Ishikawa (cell line): ENCODE data around the gene MAG.

ENCODE experiments used
- CEBPB ChIP-seq: IDR thresholded peaks from 2 replicates; pipeline ENCODE4 v1.6.1; 2012
- CREB1 ChIP-seq: IDR thresholded peaks from 2 replicates; pipeline ENCODE4 v1.6.1; 2012; ENCODE audit warnings: low read depth
- EGR1 ChIP-seq: IDR thresholded peaks from 2 replicates; pipeline ENCODE4 v1.6.1; 2012
- EP300 ChIP-seq: IDR thresholded peaks from 2 replicates; pipeline ENCODE4 v1.6.1; 2012; ENCODE audit warnings: borderline replicate concordance
- FOXM1 ChIP-seq: IDR thresholded peaks from 2 replicates; pipeline ENCODE4 v1.6.1; 2012; ENCODE audit warnings: low read depth, borderline replicate concordance
- MAX ChIP-seq: IDR thresholded peaks from 2 replicates; pipeline ENCODE4 v1.6.1; 2012
- NFIC ChIP-seq: IDR thresholded peaks from 2 replicates; pipeline ENCODE4 v1.6.1; 2012
- RAD21 ChIP-seq: IDR thresholded peaks from 2 replicates; pipeline ENCODE4 v1.6.1; 2012; ENCODE audit warnings: low read depth
- TAF1 ChIP-seq: IDR thresholded peaks from 2 replicates; pipeline ENCODE4 v1.6.1; 2012; ENCODE audit warnings: low read depth, mild to moderate bottlenecking
- TCF12 ChIP-seq: IDR thresholded peaks from 2 replicates; pipeline ENCODE4 v1.6.1; 2012; ENCODE audit warnings: low read depth
- TEAD4 ChIP-seq: IDR thresholded peaks from 2 replicates; pipeline ENCODE4 v1.6.1; 2012
- USF1 ChIP-seq: IDR thresholded peaks from 2 replicates; pipeline ENCODE4 v1.6.1; 2012
- YY1 ChIP-seq: IDR thresholded peaks from 2 replicates; pipeline ENCODE4 v1.6.1; 2012; ENCODE audit warnings: low read depth
- ZBTB7A ChIP-seq: IDR thresholded peaks from 2 replicates; pipeline ENCODE4 v1.6.1; 2012; ENCODE audit warnings: low read depth
- TF ChIP-seq, protein P1 (sequence below): IDR thresholded peaks from 2 replicates; pipeline ENCODE4 v1.6.1; 2012; ENCODE audit warnings: low read depth, mild to moderate bottlenecking

Gene MAG

GRCh38 chr19:35291259-35291658 is 702 bp upstream of the MAG start:
- TF ChIP-seq, protein P1, sequence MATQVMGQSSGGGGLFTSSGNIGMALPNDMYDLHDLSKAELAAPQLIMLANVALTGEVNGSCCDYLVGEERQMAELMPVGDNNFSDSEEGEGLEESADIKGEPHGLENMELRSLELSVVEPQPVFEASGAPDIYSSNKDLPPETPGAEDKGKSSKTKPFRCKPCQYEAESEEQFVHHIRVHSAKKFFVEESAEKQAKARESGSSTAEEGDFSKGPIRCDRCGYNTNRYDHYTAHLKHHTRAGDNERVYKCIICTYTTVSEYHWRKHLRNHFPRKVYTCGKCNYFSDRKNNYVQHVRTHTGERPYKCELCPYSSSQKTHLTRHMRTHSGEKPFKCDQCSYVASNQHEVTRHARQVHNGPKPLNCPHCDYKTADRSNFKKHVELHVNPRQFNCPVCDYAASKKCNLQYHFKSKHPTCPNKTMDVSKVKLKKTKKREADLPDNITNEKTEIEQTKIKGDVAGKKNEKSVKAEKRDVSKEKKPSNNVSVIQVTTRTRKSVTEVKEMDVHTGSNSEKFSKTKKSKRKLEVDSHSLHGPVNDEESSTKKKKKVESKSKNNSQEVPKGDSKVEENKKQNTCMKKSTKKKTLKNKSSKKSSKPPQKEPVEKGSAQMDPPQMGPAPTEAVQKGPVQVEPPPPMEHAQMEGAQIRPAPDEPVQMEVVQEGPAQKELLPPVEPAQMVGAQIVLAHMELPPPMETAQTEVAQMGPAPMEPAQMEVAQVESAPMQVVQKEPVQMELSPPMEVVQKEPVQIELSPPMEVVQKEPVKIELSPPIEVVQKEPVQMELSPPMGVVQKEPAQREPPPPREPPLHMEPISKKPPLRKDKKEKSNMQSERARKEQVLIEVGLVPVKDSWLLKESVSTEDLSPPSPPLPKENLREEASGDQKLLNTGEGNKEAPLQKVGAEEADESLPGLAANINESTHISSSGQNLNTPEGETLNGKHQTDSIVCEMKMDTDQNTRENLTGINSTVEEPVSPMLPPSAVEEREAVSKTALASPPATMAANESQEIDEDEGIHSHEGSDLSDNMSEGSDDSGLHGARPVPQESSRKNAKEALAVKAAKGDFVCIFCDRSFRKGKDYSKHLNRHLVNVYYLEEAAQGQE, result no peak
- TF ChIP-seq MAX, result no peak
- no peak for TF ChIP-seq EGR1
- TF ChIP-seq TAF1, result no peak
- TF ChIP-seq CEBPB, result no peak
- no peak for TF ChIP-seq USF1
- no peak for TF ChIP-seq EP300
- TF ChIP-seq RAD21, result no peak
- TF ChIP-seq ZBTB7A, result no peak
- TF ChIP-seq YY1, result no peak
- no peak for TF ChIP-seq FOXM1
- no peak for TF ChIP-seq TCF12
- no peak for TF ChIP-seq NFIC
- TF ChIP-seq TEAD4, result no peak
- TF ChIP-seq CREB1, result no peak

DNA sequence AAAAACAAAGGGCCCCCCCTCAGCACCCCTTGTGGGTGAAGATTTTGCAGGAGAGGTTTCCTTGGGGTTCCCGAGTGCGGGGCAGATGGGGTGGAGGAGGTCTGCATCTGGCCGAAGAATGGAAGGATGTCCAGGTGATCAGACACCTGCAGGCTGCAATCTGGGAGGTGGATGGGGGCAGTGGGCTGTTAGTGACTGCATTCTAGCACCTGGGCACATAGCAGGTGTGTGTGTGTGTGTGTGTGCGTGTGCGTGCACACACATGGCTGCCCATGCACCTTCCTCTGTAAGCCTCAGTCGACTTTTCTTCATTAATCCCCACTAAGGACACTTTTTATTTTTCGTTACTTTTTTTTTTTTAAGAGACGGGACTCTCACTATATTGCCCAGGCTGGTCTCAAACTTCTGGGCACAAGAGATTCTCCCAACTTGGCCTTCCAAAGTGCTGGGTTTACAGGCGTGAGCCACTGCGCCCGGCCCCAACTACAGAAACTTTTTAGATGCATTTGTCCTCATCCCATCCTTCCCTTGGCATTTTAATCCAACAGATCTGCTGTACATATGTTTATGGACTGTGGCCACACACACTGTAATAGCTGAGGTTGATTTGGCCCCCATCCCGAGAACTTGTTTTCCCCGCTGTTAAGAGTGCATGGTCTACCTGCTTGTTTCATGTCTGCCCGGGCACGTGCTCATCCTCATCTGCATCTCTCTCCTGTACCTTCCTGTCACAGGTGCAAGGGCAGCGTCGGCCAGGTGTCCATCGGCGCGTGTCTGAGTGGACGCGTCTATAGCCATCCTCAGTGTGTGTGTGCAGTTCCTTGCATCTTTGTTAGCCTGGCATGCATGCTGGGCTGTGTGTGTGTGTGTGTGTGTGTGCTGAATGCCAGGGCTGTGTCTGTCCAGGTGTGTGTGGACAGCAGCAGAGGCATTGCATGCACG is 731 bp downstream of the MAG start:
- no peak for TF ChIP-seq CREB1
- no peak for TF ChIP-seq FOXM1
- TF ChIP-seq RAD21, result no peak
- TF ChIP-seq MAX, result no peak
- no peak for TF ChIP-seq CEBPB
- no peak for TF ChIP-seq TAF1
- TF ChIP-seq USF1, result no peak
- no peak for TF ChIP-seq EP300
- TF ChIP-seq YY1, result no peak
- no peak for TF ChIP-seq NFIC
- TF ChIP-seq EGR1, result no peak

DNA sequence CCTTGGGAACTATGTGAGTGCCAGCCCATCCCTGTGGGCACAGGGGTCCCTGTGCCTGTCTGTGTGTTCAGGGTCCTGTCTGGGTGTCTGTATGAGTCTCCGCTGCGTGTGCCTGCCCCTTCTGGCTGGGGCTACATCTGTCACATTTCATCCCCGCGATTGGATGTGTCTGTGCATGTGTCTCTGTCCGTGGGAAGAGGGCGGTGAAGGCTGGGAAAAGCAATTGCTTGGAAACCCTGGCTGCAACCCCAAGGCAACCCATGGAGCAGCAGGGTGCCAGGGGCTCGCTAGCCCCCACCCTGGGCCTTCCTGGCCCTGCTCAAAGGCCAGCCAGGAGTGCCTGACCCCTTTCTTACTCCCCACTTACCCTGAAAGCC is 1.4 kb downstream of the MAG start:
- TF ChIP-seq CEBPB (no peak), TCF12 (no peak), NFIC (no peak), EGR1 (no peak), YY1 (no peak), TEAD4 (no peak)
- TF ChIP-seq, protein P1, result no peak

DNA sequence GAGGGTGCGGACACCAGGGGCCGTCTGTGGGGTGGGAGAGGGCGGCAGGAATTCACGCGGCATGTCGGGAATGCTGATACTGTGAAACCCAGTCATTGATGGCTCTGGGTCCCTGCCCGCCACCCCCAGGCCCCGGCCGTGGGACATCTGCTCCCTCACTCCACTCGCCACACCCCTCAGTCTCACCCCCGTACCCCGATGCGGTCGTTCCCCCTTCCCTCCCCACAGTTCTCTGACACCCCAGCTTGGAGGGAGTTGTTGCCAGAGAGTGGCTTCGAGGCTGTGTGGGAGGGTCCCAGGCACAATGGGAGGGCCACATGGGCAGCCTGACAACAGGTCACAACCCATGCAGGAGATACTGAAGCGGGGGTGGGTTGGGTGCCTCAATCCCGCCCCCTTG is 1.8 kb downstream of the MAG start:
- no peak for TF ChIP-seq MAX

DNA sequence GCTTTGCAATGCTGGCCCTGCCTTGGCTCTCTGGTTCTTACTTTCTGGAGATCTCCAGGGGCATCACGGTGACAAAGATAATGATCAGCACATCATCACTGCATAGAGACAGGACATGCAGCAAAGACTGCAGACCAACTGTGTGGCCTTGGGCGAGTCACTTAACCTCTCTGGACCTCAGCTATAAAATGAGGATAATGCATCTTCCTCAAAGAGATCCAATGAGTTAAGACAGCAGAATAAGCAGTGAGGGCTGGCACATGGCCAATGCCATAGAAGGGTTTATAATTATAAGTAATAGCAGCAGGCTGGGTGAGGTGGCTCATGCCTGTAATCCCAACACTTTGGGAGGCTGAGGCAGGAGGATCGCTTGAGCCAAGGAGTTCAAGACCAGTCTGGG is 2.4 kb downstream of the MAG start:
- TF ChIP-seq EGR1 (no peak), CREB1 (no peak), EP300 (no peak), FOXM1 (no peak), TAF1 (no peak), NFIC (no peak), YY1 (no peak), USF1 (no peak)
- TF ChIP-seq, protein P1, result no peak
